ENCODE data around the gene TM4SF4.

Gene TM4SF4

DNA sequence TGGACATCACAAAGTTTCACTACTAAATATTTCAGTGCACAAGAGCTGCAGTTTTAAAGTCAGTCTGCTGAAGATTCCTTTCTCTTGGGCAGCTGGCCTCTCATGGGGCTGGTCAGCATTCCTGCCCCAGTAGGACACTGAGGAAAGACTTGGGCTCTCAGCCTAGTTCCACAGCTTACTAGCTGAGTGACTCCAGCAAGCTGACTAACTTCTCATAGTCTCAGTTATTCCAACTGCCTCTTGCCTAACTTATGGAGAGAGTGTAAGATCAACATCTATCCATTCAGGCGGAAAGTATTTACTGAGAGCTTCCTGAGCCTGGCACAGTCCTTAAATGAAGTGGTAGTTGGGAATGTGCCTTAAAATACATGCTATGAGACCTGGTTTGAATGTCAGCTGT lies 27.0 kb downstream of the TM4SF4 start:
- Histone ChIP-seq H3K9me3 (ENCODE audit: insufficient read depth, low read length) (no peaks in the 10 kb centered on the region), H3K36me3 (replicated peaks; ENCODE audit: low read depth, low read length) (no peaks in the 10 kb centered on the region), H4K20me1 (ENCODE audit: insufficient read depth, low read length) (no peaks in the 10 kb centered on the region), H3K4me2 (ENCODE audit: low read length) (no peak overlapping the region), H3K27me3 (ENCODE audit: low read depth, low read length) (no peaks in the 10 kb centered on the region), H3K4me1 (ENCODE audit: low read length) (peaks cover 16% of the 10 kb centered on the region), H3K27ac (ENCODE audit: low read length) (no peak overlapping the region), H3K9ac (ENCODE audit: low read length) (no peak overlapping the region), H3K79me2 (ENCODE audit: low read length) (no peaks in the 10 kb centered on the region), H2AFZ (ENCODE audit: low read depth, low read length) (no peak overlapping the region), H3K4me3 (ENCODE audit: low read length) (no peak overlapping the region)
- no peak for TF ChIP-seq EZH2phosphoT487 (IDR thresholded peaks at IDR 0.05; ENCODE audit: low read depth)
- TF ChIP-seq, protein P1, sequence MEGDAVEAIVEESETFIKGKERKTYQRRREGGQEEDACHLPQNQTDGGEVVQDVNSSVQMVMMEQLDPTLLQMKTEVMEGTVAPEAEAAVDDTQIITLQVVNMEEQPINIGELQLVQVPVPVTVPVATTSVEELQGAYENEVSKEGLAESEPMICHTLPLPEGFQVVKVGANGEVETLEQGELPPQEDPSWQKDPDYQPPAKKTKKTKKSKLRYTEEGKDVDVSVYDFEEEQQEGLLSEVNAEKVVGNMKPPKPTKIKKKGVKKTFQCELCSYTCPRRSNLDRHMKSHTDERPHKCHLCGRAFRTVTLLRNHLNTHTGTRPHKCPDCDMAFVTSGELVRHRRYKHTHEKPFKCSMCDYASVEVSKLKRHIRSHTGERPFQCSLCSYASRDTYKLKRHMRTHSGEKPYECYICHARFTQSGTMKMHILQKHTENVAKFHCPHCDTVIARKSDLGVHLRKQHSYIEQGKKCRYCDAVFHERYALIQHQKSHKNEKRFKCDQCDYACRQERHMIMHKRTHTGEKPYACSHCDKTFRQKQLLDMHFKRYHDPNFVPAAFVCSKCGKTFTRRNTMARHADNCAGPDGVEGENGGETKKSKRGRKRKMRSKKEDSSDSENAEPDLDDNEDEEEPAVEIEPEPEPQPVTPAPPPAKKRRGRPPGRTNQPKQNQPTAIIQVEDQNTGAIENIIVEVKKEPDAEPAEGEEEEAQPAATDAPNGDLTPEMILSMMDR (IDR thresholded peaks at IDR 0.05; ENCODE audit: low read depth, low read length), result no peak

DNA sequence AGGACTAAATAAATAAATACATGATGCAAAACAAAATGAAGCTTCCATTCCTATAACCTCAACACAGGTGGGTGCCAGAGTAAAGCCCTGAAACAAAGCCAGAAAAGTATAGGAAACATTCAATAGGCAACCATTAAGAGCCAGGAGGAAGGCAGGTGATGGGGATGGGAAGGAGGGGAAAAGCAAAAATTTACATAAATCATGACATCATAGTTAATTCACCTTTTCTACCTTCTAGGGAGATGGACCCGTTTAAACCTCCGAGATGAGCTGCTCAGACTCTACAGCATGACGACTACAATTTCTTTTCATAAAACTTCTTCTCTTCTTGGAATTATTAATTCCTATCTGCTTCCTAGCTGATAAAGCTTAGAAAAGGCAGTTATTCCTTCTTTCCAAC lies 27.9 kb downstream of the TM4SF4 start:
- Histone ChIP-seq H3K27me3 (ENCODE audit: low read depth, low read length) (no peaks in the 10 kb centered on the region), H4K20me1 (ENCODE audit: insufficient read depth, low read length) (no peaks in the 10 kb centered on the region), H2AFZ (ENCODE audit: low read depth, low read length) (no peak overlapping the region), H3K9me3 (ENCODE audit: insufficient read depth, low read length) (no peaks in the 10 kb centered on the region), H3K79me2 (ENCODE audit: low read length) (no peaks in the 10 kb centered on the region), H3K4me1 (ENCODE audit: low read length) (peaks cover 16% of the 10 kb centered on the region), H3K9ac (ENCODE audit: low read length) (no peak overlapping the region), H3K4me2 (ENCODE audit: low read length) (no peak overlapping the region), H3K36me3 (replicated peaks; ENCODE audit: low read depth, low read length) (no peaks in the 10 kb centered on the region), H3K27ac (ENCODE audit: low read length) (no peak overlapping the region), H3K4me3 (ENCODE audit: low read length) (no peak overlapping the region)
- TF ChIP-seq EZH2phosphoT487 (IDR thresholded peaks at IDR 0.05; ENCODE audit: low read depth), result no peak
- TF ChIP-seq, protein P1 (IDR thresholded peaks at IDR 0.05; ENCODE audit: low read depth, low read length), result no peak

DNA sequence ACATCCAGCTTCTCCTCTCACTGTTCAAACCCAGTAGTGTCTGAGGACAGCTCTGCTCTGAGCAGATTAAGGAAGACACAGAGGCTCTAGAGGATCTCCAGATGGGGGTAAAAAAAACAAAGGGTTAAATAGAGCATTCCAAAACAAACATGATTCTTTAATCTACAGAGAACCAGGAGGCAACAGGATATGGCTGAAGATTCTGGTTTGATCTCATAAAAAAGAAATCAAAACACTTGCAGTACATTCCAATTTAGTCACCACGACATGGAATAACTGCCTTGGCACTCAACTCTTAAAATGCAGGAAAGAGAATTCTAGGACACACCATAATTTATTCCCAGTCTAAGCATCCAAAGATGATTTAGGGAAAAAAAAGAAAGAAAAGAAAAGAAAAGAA lies 32.0 kb downstream of the TM4SF4 start:
- no peak overlapping the region for H3K4me2 ChIP-seq (ENCODE audit: low read length)
- no peak overlapping the region for H3K9ac ChIP-seq (ENCODE audit: low read length)
- H4K20me1 ChIP-seq (ENCODE audit: insufficient read depth, low read length), result no peaks in the 10 kb centered on the region
- no peaks in the 10 kb centered on the region for H3K79me2 ChIP-seq (ENCODE audit: low read length)
- H3K27me3 ChIP-seq (ENCODE audit: low read depth, low read length), result peaks cover 3% of the 10 kb centered on the region; the same call in 1 of the 2 replicates
- H3K4me3 ChIP-seq (ENCODE audit: low read length), result no peak overlapping the region
- TF ChIP-seq, protein P1 (IDR thresholded peaks at IDR 0.05; ENCODE audit: low read depth, low read length), result no peak
- H3K27ac ChIP-seq (ENCODE audit: low read length), result no peak overlapping the region
- H3K9me3 ChIP-seq (ENCODE audit: insufficient read depth, low read length), result no peaks in the 10 kb centered on the region
- H2AFZ ChIP-seq (ENCODE audit: low read depth, low read length), result no peak overlapping the region
- no peaks in the 10 kb centered on the region for H3K4me1 ChIP-seq (ENCODE audit: low read length)
- no peaks in the 10 kb centered on the region for H3K36me3 ChIP-seq (replicated peaks; ENCODE audit: low read depth, low read length)

DNA sequence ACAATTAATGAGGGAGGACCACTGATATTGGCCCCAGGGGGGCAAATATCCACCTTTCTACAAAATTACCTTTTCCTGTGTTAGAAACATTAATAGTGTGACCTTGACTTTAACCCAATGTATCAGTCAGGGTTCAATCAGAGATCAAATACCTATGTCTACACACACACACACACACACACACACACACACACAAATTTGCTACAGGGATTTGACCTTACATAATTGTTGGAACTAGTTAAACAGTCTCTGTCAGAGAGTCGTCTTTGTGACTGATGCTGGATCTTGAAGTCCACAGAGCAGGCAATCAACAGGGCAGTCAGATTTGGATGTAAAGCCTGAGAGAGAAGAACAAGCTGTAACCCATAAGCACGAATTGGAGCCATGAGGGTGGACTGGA lies 32.5 kb downstream of the TM4SF4 start:
- H4K20me1 ChIP-seq (ENCODE audit: insufficient read depth, low read length), result no peaks in the 10 kb centered on the region
- H3K9me3 ChIP-seq (ENCODE audit: insufficient read depth, low read length), result no peaks in the 10 kb centered on the region
- H3K27ac ChIP-seq (ENCODE audit: low read length), result no peak overlapping the region
- H3K4me2 ChIP-seq (ENCODE audit: low read length), result no peak overlapping the region
- H3K4me3 ChIP-seq (ENCODE audit: low read length), result no peak overlapping the region
- no peaks in the 10 kb centered on the region for H3K36me3 ChIP-seq (replicated peaks; ENCODE audit: low read depth, low read length)
- no peaks in the 10 kb centered on the region for H3K79me2 ChIP-seq (ENCODE audit: low read length)
- no peak overlapping the region for H3K9ac ChIP-seq (ENCODE audit: low read length)
- TF ChIP-seq EZH2phosphoT487 (IDR thresholded peaks at IDR 0.05; ENCODE audit: low read depth), result no peak
- TF ChIP-seq, protein P1 (IDR thresholded peaks at IDR 0.05; ENCODE audit: low read depth, low read length), result no peak
- no peak overlapping the region for H2AFZ ChIP-seq (ENCODE audit: low read depth, low read length)
- H3K4me1 ChIP-seq (ENCODE audit: low read length), result no peaks in the 10 kb centered on the region
- H3K27me3 ChIP-seq (ENCODE audit: low read depth, low read length), result peaks cover 3% of the 10 kb centered on the region; the same call in 1 of the 2 replicates
